ENCODE results near the gene SH2D1B. TPM values are rescaled to one million over a fixed set of nuclear protein-coding genes. Genes with fewer than 3 reads are reported as not detected.

The SH2D1B gene
- total and polyA plus RNA-seq, 9 of the 15 experiments (the other 6 are each of a cell fraction or from before 2014, with no cell fraction given) = 5.6 to 19.6 (median 9.7) TPM

- in situ Hi-C loops (cut with MboI) (no loop called here), intact Hi-C loops (cut with micrococcal nuclease) (loop anchor here (5.0 kb wide), 1 partner anchor 74 kb away; the partner anchor contains the start of gene UHMK1)
- WGBS (ENCODE audit: insufficient coverage, low coverage, missing lambda C conversion rate) = 59% methylated on average over 10 of the region's 10 CpGs
- DNase-seq (ENCODE audit: extremely low read depth in 1 of 4, low spot score in 3 of 4) = peak in 1 of 4 experiments; percentile 62
- H3K9ac ChIP-seq (ENCODE audit: insufficient read depth in 1 of 2, low read depth in 2 of 2, low read length in 2 of 2) = no peak overlapping the region
- BruUV-seq (replicated peaks) = no TSS peak
- no peaks in the 10 kb centered on the region for H3K9me1 ChIP-seq (ENCODE audit: control insufficient read depth, insufficient read depth, low read length)
- H4K20me1 ChIP-seq (replicated peaks; ENCODE audit: control insufficient read depth, insufficient read depth, low read length) = no peaks in the 10 kb centered on the region
- no peak overlapping the region for H3K4me2 ChIP-seq (ENCODE audit: insufficient read depth, low read length)
- ChIA-PET POLR2A (no interaction called here), CTCF (ENCODE audit: low intra/inter-chr PET ratio) (interaction anchor here (0.7 kb wide), 1 partner anchor 340 kb away, joined by 3 read pairs; no protein-coding TSS in a partner anchor)
- H3K36me3 ChIP-seq (ENCODE audit: control insufficient read depth, insufficient read depth, low read length) = no peaks in the 10 kb centered on the region
- no peaks in the 10 kb centered on the region for H3K79me2 ChIP-seq (ENCODE audit: control insufficient read depth, insufficient read depth, low read length)
- H3K4me1 ChIP-seq (replicated peaks in 1 of 2; ENCODE audit: control insufficient read depth in 2 of 2, insufficient read depth in 2 of 2, low read length in 2 of 2) = peaks cover 23 to 43% of the 10 kb centered on the region in 2 experiments
- no peak overlapping the region for H2AFZ ChIP-seq (ENCODE audit: low read depth, low read length)
- H3K27me3 ChIP-seq (ENCODE audit: control insufficient read depth in 2 of 2, insufficient read depth in 2 of 2, low read length in 2 of 2) = no peaks in the 10 kb centered on the region
- H3K9me3 ChIP-seq (replicated peaks; ENCODE audit: control insufficient read depth, insufficient read depth, low read depth, low read length) = no peaks in the 10 kb centered on the region; the same call in 1 of the 2 replicates
- no peak overlapping the region for H3K4me3 ChIP-seq
- no peak overlapping the region for H3K27ac ChIP-seq (ENCODE audit: extremely low read depth, low read depth, low read length)
- no peak for FAIRE-seq
- peak; percentile 51 for ATAC-seq
- TF ChIP-seq SP1 (CRISPR knock-in tag; IDR thresholded peaks at IDR 0.05) = no peak
- peak; percentile 21; the same call in 1 of the 2 replicates for TF ChIP-seq PML (IDR thresholded peaks at IDR 0.05; ENCODE audit: low read length)
- peak in 1 of 2 experiments; percentile 70; a peak in 1 of 4 replicates for TF ChIP-seq RCOR1 (IDR thresholded peaks at IDR 0.05; ENCODE audit: borderline replicate concordance in 1 of 2, low read depth in 2 of 2, low read length in 2 of 2)
- TF ChIP-seq SMAD4 (CRISPR knock-in tag; conservative IDR thresholded peaks at IDR 0.05) = peak; percentile 46; the same call in 1 of the 2 replicates
- peak in 1 of 2 experiments; percentile 86; a peak in 2 of 4 replicates for TF ChIP-seq MLLT1 (IDR thresholded peaks at IDR 0.05)
- TF ChIP-seq, protein P1, sequence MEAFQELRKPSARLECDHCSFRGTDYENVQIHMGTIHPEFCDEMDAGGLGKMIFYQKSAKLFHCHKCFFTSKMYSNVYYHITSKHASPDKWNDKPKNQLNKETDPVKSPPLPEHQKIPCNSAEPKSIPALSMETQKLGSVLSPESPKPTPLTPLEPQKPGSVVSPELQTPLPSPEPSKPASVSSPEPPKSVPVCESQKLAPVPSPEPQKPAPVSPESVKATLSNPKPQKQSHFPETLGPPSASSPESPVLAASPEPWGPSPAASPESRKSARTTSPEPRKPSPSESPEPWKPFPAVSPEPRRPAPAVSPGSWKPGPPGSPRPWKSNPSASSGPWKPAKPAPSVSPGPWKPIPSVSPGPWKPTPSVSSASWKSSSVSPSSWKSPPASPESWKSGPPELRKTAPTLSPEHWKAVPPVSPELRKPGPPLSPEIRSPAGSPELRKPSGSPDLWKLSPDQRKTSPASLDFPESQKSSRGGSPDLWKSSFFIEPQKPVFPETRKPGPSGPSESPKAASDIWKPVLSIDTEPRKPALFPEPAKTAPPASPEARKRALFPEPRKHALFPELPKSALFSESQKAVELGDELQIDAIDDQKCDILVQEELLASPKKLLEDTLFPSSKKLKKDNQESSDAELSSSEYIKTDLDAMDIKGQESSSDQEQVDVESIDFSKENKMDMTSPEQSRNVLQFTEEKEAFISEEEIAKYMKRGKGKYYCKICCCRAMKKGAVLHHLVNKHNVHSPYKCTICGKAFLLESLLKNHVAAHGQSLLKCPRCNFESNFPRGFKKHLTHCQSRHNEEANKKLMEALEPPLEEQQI (IDR thresholded peaks at IDR 0.05) = no peak
- peak; percentile 32; the same call in 1 of the 2 replicates for TF ChIP-seq HDAC2 (IDR thresholded peaks at IDR 0.05)
- TF ChIP-seq FOXK2 (conservative IDR thresholded peaks at IDR 0.05 in 1 of 2, IDR thresholded peaks at IDR 0.05 in 1 of 2; ENCODE audit: low read depth in 2 of 2) = peak in 1 of 2 experiments; percentile 24; a peak in 1 of 4 replicates
- TF ChIP-seq, protein P2, sequence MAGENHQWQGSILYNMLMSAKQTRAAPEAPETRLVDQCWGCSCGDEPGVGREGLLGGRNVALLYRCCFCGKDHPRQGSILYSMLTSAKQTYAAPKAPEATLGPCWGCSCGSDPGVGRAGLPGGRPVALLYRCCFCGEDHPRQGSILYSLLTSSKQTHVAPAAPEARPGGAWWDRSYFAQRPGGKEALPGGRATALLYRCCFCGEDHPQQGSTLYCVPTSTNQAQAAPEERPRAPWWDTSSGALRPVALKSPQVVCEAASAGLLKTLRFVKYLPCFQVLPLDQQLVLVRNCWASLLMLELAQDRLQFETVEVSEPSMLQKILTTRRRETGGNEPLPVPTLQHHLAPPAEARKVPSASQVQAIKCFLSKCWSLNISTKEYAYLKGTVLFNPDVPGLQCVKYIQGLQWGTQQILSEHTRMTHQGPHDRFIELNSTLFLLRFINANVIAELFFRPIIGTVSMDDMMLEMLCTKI (IDR thresholded peaks at IDR 0.05; ENCODE audit: partially characterized antibody) = no peak
- TF ChIP-seq NR2C1 (IDR thresholded peaks at IDR 0.05) = peak; percentile 28; the same call in 1 of the 2 replicates
- TF ChIP-seq NR2C1 (tag; IDR thresholded peaks at IDR 0.05) = peak; percentile 22; the same call in 1 of the 2 replicates
- TF ChIP-seq ZNF668 (CRISPR knock-in tag; IDR thresholded peaks at IDR 0.05) = no peak
- peak; percentile 96 for TF ChIP-seq SPI1 (IDR thresholded peaks at IDR 0.05; ENCODE audit: borderline replicate concordance, low read depth, low read length)
- TF ChIP-seq KDM1A (IDR thresholded peaks at IDR 0.05) = peak; percentile 44 to 49; a peak in 1 of 4 replicates
- TF ChIP-seq TEAD4 (IDR thresholded peaks at IDR 0.05; ENCODE audit: low read length) = peak; percentile 53; the same call in 1 of the 2 replicates
- 0 out of 2 replicates have a peak, but pooled peaks have one; percentile 65 for TF ChIP-seq TEAD4 (CRISPR knock-in tag; IDR thresholded peaks at IDR 0.05; ENCODE audit: borderline replicate concordance)
- TF ChIP-seq BCOR (IDR thresholded peaks at IDR 0.05) = peak; percentile 74
Measured at GRCh38 chr1:162422662-162423375, 10.9 kb upstream of the SH2D1B start.
